Measurements from ENCODE around the gene PDE8B.

PDE8B gene

GRCh38 chr5:77294185-77294584, 83.7 kb downstream of the PDE8B start:
- no peak for DNase-seq (ENCODE audit: low spot score)

- no peak for DNase-seq (ENCODE audit: low spot score)
Measured at GRCh38 chr5:77295863-77296378, 85.4 kb downstream of the PDE8B start.

DNA sequence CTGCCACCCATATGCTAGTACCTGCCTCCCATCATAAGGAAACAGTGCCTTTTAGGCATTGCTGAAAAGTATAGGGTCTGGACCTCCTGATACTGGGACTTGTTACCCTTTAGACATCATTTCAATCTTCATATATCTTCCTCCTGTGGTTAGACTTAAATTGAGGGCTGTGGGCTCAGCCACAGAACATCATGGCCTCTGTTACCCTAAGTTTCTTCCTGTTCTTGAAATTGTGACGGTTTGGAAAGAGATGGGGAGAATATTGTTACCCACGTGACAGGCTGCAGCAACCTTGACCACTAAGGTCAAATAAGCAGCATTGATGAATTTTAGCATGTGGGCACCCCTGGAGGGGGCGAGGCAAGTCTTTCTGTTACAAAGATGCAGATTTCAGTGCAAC, 87.7 kb downstream of the PDE8B start:
- no peak for DNase-seq (ENCODE audit: low spot score)

GRCh38 chr5:77300451-77300850, 90.0 kb downstream of the PDE8B start:
- DNase-seq (ENCODE audit: low spot score) = no peak

- DNase-seq (ENCODE audit: low spot score) = no peak
Measured at GRCh38 chr5:77301447-77301883, 91.0 kb downstream of the PDE8B start.

- no peak for DNase-seq (ENCODE audit: low spot score)
Measured at GRCh38 chr5:77302247-77302646, 91.8 kb downstream of the PDE8B start.

DNA sequence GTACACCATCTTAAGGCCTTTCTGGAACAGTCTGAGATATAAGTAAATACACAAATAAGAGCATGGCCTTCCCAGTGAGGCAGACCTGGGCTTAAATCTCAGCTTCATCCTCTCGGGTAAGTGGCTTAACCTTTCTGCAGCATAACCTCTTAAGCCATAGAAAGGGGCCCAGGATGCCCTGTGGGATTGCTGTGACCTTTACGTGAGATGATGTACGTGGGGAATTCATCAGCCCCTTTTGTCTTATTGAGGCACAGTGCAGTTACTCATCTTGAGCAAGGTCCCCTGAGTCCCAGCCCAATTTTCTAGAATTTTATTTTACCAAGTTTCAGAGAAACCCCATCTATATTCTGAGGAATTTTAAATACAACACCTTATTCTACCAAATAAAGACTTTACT, 92.2 kb downstream of the PDE8B start:
- DNase-seq (ENCODE audit: low spot score) = no peak

DNA sequence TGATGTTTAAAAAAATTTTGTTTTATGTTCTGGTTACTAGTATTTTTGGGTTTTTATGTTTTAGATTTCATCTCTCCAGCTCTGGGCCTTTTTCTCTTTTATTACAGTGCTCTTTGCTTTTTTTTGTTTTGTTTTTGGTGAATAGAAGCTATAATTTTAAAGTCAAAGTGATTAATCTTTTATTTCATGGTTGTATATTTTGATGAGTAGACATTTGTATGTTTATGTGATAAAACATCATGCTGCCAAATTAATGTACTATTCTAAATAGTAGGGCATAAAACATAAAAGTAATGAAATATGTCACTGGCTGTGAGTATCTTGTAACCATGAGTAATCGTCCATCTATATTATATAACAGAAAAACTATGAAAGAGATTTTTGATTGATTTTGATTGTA, 93.9 kb downstream of the PDE8B start:
- no peak for DNase-seq (ENCODE audit: low spot score)

DNA sequence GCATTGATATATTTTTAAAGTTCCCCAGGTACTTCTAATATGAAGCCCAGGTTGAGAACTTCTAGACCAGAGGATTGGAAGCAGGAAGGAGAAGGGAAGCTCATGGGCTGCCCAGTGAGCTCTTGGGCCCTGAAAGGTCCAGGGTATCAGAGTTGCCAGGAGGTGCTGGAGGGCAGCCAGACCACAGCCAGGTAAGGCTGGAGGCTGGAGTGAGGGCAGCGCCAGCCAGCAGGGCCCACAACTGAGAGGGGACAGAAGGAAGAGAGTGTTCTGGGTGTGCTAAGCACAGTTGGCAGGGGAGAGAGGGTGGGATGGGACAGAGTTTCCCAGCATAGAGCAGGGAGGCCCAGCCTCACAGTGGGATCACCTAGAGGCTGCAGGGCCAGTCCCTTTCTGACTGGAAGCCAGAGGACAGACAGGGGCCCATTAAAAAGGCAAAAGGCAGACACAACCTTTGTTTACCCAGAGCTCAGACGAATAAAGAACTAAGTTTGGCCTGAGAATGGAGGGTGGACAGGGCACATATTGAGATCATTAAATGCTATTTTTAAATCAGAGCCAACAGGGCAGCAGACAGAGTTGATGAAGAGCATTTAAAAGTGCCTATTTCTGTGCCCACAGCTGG, 94.9 kb downstream of the PDE8B start:
- DNase-seq (ENCODE audit: low spot score) = no peak

GRCh38 chr5:77305956-77306355, 95.5 kb downstream of the PDE8B start:
- no peak for DNase-seq (ENCODE audit: low spot score)

DNA sequence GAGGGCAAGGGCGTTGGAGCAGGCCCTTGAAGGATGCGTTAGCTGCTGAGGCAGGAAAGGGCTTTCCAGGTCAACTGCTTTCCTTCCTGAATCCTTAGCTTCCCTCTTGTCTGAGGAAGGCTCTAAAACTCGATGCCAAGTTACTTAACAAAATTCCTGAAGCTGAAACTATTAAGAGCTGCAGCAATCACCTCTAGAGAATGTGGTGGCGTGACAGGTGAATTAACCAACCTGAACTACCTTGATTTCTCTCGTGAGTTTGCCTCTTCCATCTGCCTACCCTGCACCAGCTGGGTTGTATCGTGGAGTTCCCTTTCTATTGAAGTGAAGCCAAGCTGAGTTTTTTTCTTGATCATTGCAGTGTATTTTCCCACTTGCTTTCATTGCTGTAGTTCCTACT, 96.1 kb downstream of the PDE8B start:
- no peak for DNase-seq (ENCODE audit: low spot score)

DNA sequence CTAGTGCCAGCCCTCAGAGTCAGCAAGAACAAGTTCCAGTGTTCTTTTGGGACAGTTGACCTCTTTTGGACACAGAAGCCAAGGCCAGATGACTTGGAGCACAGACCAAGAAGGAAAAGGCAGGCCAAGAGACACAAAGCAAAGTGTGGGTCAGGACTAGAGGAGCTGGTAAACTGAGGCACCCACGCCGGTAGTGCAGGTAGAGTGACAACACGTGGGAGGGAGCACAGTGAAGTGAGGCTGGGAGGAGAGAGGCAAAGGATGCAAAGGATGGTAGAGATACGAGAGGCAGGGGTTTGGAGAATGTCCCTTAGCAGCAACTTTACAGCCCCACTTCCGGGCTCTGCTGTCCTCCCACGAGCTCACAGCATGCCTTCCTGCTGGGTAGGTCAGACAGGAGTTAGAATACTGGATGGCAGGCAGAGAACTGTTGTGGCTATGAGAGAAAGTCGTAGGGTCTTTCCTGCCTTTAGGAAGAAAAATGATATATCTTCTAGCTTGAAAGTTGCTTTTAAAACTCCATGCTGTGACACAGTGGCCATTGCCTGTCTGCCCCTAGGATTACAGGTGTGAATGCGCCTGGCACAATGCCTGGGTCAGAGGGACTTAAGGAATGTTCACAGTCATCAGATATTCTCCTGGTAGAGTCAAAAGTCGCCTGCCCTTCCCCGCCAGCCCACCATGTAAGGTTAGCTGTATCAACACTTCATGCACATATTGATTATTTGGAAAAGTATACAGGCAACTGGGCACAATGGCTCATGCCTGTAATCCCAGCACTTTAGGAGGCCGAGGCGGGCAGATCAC, 97.9 kb downstream of the PDE8B start:
- DNase-seq (ENCODE audit: low spot score) = no peak

DNA sequence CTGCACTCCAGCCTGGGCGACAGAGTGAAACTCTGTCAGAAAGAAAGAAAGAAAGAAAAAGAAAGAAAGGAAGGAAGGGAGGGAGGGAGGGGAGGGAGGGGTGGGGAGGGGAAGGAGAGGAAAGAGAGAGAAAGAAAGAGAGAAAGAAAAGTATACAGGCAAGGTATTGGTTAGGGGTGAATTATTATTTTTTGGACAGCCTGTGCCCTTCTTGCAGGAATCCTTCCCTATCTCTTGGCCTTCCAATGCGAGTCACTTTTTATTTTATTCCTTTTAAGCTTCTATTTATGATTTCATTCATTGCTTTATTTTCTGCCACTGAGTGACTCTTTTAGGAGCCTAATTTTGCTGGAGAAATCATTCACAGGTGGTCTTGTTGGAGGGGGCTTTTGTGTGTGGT, 98.7 kb downstream of the PDE8B start:
- no peak for DNase-seq (ENCODE audit: low spot score)

DNA sequence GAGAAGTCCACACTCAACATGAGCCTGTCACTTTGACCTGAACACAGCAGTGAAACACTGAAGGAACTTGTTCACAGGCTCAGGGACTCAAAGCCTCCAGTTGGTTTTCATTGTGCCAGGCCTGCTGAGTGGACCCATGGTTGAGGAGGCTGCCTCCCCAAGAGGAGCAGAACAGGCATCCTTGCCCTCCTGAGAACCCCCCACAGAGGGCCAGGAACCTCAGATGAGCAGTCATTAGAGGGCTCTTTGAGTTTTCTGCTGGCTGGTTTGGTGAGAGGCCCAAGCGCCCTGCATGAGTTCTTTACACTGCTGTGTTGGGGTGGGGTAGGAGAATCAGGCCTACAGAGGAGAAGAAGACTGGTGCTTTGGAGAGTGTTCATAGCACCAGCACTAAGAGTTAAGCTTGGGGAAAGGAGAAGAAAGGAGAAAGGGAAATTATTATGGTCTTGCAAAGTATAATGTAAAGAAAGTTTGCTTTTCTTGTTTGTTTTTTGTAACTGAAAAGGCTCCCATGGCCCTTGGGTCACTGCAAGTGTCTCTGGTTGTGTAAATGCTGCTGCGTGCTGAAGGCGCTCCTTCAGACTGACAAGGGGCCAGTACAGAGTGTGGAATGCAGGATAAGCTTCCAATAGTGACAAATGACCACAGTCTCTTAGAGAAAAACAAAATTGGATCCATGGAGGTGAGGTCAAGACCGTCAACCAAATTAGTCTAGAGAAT, 100.2 kb downstream of the PDE8B start:
- DNase-seq (ENCODE audit: low spot score) = no peak

- DNase-seq (ENCODE audit: low spot score) = no peak
Measured at GRCh38 chr5:77311214-77311571, 100.7 kb downstream of the PDE8B start.

GRCh38 chr5:77312413-77312812, 101.9 kb downstream of the PDE8B start:
- no peak for DNase-seq (ENCODE audit: low spot score)

GRCh38 chr5:77316871-77317661, 106.6 kb downstream of the PDE8B start:
- no peak for DNase-seq (ENCODE audit: low spot score)

DNA sequence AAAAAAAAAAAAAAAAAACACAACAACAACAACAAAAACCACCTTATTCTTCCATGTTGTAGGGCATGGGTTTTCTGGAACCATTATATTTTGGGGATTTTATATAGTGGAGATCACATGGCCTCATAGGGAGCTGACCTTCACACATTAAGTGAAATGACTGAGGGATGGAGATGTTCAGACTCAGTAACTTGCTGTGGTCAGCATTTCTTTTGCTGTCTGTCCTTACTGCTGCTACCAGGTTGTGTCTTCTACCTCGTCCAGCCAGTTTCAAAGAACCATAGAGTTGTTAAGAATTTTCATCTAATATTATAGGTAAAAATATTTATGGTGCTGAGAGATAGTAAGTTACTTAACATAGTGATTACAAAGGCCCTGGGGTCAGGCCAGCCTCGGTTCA, 107.6 kb downstream of the PDE8B start:
- no peak for DNase-seq (ENCODE audit: low spot score)

- DNase-seq (ENCODE audit: low spot score) = no peak
Measured at GRCh38 chr5:77319117-77319804, 108.8 kb downstream of the PDE8B start.

DNA sequence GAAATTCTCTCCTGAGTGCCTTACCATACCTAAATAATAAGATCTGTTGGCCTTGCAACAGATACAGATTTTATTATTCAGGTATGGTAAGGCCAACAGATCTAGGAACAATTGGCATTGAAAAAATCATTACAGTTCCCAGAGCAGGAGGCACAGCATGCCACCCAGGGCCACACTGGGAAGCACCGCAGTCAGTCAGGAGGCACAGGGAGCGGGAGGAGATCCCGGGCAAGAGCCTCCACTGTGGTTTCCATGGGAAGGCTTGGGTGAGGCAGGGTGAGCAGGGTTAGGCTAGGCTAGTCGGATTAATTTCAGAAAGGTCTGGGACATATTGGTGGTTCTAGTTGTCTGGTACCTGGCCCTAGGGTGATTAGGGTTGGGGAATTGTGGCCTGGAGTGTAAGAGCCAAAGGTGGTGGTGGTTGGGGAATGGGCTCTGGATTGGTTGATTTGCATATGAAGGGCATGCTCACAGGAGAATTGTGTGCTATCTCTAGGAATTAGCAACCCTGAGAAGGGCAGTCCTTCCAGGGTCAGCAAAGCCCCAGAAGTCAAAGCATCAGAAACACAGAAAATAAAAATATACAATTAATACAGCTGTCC, 111.4 kb downstream of the PDE8B start:
- no peak for DNase-seq (ENCODE audit: low spot score)

DNA sequence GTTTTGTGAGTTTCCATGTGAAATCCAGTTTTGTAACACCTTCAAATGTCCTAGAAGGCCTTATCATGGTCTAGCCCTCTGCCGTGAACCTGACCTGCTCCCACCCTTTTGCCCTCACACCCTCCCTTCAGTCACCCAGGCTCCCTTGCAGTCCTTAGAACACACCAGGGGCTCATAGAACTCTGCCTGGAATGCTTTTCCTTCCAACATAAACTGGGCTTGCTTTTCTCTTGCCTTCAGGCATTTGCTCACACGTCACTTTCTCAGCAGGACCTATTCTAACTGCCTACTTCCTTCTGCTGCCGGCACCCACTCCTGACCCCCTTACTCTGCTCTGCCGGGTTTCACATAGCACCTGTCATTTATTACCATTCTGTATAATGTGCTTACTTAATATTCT, 111.9 kb downstream of the PDE8B start:
- DNase-seq (ENCODE audit: low spot score) = no peak
